Left colon (tissue), 2 donors: ENCODE data around the gene OSBPL10. TPM values are rescaled to one million over a fixed set of nuclear protein-coding genes. Genes with fewer than 3 reads are reported as not detected.
A peak's percentile ranks its signal among the peaks of the same experiment; 100 is the strongest.

Experiments
- ATAC-seq: fragments of 200-7000 bp; cut with Tn5 transposase; one replicate; pipeline ENCODE4 v1.9.1; 2020; ENCODE audit warnings: mild to moderate bottlenecking, moderate library complexity
- DNase-seq, 2 donors: peaks; one replicate each; pipeline ENCODE4 v3.0.0-alpha.2; 2020
- intact Hi-C, 2 donors: fragments of 100-400 bp; cut with DNase I in 1 of 2; cut with micrococcal nuclease in 1 of 2; formaldehyde crosslinking; loops; one replicate each; pipeline versions ENCODE4 v1.11.2 to v1.14.0; 2022; cut with DNase I, micrococcal nuclease
- total RNA-seq, 2 donors: library from RNA; stranded (reverse); fragmentation: NEBNext Ultra II Directional; extraction: Animal tissue kit (Norgen Biotek cat#: 25700); gene quantifications; one replicate each; pipeline ENCODE4 v1.2.1, GENCODE V29; 2021
- donor health status: DM: no; HTN: no; CAD: no.
- donor health status: DM: yes; HTN: yes; CAD: no.

Gene OSBPL10
- total RNA-seq, 2 donors from 2014 or later: 16.2 to 19.6 TPM

- ATAC-seq (no peak), DNase-seq (no peak)
- intact Hi-C loops: no loop called here
These were observed 210.2 kb downstream of the OSBPL10 start for GRCh38 chr3:31770822-31771326.

GRCh38 chr3:31768479-31769125, 212.5 kb downstream of the OSBPL10 start:
- peak; percentile 73 for ATAC-seq
- intact Hi-C loops: loop anchor here in 1 of 2 donors (10.0 kb wide), 1 partner anchor 214 kb away; no protein-coding TSS in a partner anchor
- peak; percentile 30 to 57 for DNase-seq

GRCh38 chr3:31767920-31768319, 213.1 kb downstream of the OSBPL10 start:
- ATAC-seq (no peak), DNase-seq (no peak)
- intact Hi-C loops: loop anchor here in 1 of 2 donors (10.0 kb wide), 1 partner anchor 213 kb away; no protein-coding TSS in a partner anchor

- ATAC-seq (no peak), DNase-seq (no peak)
- intact Hi-C loops: loop anchor here in 1 of 2 donors (10.0 kb wide), 1 partner anchor 212 kb away; no protein-coding TSS in a partner anchor
These were observed 214.4 kb downstream of the OSBPL10 start for GRCh38 chr3:31766669-31767068.

GRCh38 chr3:31765871-31766270, 215.2 kb downstream of the OSBPL10 start:
- intact Hi-C loops: loop anchor here in 1 of 2 donors (10.0 kb wide), 1 partner anchor 211 kb away; no protein-coding TSS in a partner anchor
- no peak for ATAC-seq
- no peak for DNase-seq

DNA sequence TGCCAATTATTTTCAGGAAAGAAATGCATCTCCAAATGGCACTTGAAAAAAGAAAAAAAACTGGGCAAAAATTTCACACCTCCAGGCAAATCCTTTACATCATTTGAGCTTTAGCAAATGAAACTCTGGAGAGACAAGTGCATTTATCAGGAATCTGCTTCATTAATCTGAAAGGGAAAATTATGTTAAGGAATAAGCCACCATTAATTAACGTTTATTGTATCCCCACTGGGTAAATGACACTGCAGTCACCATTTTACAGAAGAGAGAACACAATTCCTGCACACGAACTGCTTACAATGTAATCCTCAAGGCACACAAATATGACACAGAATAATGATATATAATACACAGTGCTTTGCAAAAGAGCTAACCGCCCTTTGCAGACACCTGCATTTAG, 217.3 kb downstream of the OSBPL10 start:
- DNase-seq (no peak), ATAC-seq (no peak)
- intact Hi-C loops: loop anchor here in 1 of 2 donors (10.0 kb wide), 1 partner anchor 209 kb away; no protein-coding TSS in a partner anchor

DNA sequence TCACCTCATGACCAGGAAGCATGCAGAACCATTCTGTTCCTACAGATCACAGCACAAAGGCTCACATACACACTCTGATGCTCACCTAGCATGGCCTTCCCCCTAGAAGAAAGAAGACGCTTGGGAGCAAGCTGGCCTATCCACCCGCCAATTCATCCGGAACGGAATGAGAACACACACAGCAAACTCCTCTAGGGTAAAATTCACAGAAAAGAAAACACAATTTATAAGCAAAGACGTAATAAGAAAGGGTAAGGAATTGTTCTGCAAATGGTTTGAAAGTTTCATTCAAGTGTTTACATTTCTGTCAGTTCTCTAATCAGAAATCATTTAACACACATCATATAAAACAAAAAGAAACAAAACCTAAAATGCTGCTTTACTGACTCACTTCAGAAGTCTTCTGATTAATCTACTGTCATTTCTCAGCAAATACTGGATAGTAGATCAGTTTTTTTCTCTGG, 218.1 kb downstream of the OSBPL10 start:
- no peak for DNase-seq
- no peak for ATAC-seq
- intact Hi-C loops: loop anchor here in 1 of 2 donors (10.0 kb wide), 1 partner anchor 208 kb away; no protein-coding TSS in a partner anchor

DNA sequence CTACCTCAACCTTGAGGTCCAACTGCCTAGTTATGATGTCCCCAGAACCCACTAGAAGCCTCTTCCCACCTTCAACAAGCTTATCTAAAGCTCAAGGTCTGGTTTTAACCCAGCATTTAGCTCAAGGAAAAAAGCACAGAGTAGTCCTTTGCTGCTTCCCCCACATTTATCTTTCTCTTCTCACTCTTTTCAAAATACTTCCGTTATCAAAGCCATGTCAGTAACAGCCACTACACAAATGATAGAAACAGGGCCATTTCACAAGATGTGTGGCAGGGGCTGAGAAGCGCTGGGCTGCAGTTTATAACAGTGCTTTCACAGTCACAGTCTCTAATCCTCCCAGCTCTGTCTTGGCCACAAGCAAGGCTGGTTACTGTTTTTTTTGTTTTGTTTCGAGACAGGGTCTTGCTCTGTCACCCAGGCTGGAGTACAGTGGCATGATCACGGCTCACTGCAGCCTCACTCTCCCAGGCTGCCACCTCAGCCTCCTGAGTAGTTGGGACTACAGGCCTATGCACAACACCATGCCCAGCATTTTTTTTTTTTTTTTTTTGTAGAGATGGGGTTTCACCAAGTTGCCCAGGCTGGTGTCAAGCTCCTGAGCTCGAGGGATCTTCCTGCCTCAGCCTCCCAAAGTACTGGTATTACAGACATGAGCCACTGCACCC, 218.8 kb downstream of the OSBPL10 start:
- intact Hi-C loops: loop anchor here in 1 of 2 donors (10.0 kb wide), 1 partner anchor 207 kb away; no protein-coding TSS in a partner anchor
- ATAC-seq (no peak), DNase-seq (no peak)

DNA sequence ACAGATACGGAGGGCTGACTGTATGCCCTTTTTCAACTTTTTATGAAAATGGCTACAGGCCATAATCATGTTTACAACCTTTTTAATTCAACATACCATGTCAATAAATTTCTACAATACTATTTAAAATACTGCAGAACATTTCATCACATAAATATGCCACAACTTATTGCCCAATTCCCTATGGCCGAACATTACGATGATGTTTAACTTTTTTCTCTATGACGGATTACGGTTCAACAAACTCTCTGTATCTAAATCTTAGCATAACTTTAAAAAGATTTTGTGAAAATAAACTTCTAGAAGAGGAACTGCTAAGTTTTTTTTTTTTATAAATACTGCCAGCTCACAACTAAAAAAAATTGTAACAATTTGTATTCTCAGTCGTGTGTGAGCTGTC, 220.4 kb downstream of the OSBPL10 start:
- no peak for ATAC-seq
- DNase-seq: no peak
- intact Hi-C loops: loop anchor here in 1 of 2 donors (10.0 kb wide), 1 partner anchor 206 kb away; no protein-coding TSS in a partner anchor

GRCh38 chr3:31758322-31758965, 222.6 kb downstream of the OSBPL10 start:
- ATAC-seq (no peak), DNase-seq (no peak)
- intact Hi-C loops: no loop called here

- ATAC-seq (peak; percentile 87), DNase-seq (peak in 1 of 2 donors; percentile 11)
- intact Hi-C loops: no loop called here
These were observed 225.0 kb downstream of the OSBPL10 start for GRCh38 chr3:31755926-31756658.

DNA sequence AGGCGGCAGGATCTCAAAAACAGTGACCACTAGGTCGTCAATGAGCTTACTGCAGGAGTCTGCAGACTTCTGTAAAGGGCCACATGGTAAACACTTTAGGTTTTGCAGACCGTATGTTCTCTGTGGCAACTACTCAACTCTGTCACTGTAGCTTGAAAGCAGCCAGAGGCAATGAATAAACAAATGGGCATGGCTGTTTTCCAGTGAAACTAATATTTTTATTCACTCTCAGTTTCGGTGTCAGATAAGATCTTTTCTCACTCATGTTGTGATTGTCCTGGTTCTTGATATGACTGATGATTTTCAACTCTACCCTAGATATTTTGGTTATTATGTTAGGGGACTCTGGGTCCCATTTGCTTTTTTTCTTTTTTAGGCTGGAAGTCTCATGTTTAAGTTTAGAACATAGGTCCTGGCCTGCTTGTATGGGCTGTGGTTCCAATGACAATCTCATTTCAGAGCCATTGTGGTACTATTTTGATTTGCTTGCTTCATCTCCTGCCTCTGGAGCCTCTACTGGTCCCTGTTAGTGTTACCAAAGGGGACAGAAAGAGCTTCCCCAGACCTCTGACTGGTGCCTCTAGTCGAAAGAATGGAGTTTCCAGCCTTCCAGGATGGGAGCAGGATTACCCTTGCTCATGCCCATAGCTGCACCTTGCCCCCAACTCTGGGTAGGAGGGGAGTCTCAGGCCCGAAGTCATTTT, 226.3 kb downstream of the OSBPL10 start:
- intact Hi-C loops: no loop called here
- DNase-seq: no peak

GRCh38 chr3:31753050-31753425, 228.0 kb downstream of the OSBPL10 start:
- ATAC-seq (no peak), DNase-seq (no peak)
- intact Hi-C loops: no loop called here

More for the DNA sequence above, 226.3 kb downstream of the OSBPL10 start:
- no peak for ATAC-seq

GRCh38 chr3:31752305-31753049, 228.6 kb downstream of the OSBPL10 start:
- ATAC-seq (no peak), DNase-seq (no peak)
- intact Hi-C loops: no loop called here

- ATAC-seq: no peak
- DNase-seq: no peak
- intact Hi-C loops: no loop called here
These were observed 230.7 kb downstream of the OSBPL10 start for GRCh38 chr3:31750341-31750740.

GRCh38 chr3:31748933-31749295, 232.1 kb downstream of the OSBPL10 start:
- ATAC-seq (no peak), DNase-seq (no peak)
- intact Hi-C loops: no loop called here

DNA sequence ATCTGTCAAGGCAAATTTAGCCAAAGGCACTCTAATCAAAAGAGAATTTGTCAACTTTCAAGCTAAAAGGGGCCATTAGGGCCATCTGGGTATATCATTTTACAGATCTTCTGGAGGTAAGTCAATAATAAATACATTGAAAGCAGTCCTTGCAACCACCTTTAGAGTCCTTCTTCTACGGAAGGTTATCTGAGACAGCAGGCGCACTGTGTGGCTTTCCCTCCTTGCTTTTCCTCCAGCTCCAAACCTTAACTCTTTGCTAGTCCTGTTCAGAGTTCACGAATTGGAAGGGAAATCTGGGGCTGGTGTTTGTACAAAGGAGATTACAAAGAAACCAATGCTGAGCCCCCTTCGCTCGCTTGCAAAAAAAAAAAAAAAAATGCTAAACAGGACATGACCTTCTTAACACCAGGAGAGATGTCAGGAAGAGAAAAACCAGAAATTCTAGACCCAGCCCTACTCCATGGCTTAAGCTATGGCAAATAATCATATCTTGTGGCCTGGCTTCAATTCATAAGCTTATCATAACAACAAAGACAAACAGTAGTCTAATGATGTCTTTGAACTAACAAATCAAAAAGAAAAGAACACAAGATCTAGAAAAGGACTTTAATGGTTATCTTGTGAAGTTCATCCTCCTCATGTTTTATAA, 232.7 kb downstream of the OSBPL10 start:
- ATAC-seq: no peak
- DNase-seq: no peak
- intact Hi-C loops: no loop called here
